Endothelial cell (in vitro differentiated cells): Measurements from ENCODE around the gene GRB10. TPM values are rescaled to one million over a fixed set of nuclear protein-coding genes. Genes with fewer than 3 reads are reported as not detected.

Source experiments
- DNase-seq: peaks from one replicate; pipeline ENCODE4 v3.0.0; 2021; ENCODE audit warnings: low spot score
- H3K27ac Mint-ChIP-seq: one replicate; pipeline ENCODE4 v1.8.0; 2021; ENCODE audit warnings: mixed read lengths, inconsistent platforms; ENCODE audit not compliant: unreplicated experiment
- H3K27me3 Mint-ChIP-seq: one replicate; pipeline ENCODE4 v1.8.0; 2021; ENCODE audit warnings: mild to moderate bottlenecking, moderate library complexity, mixed read lengths, inconsistent platforms; ENCODE audit not compliant: unreplicated experiment
- H3K36me3 Mint-ChIP-seq: one replicate; pipeline ENCODE4 v1.8.0; 2021; ENCODE audit warnings: mild to moderate bottlenecking, low read depth, mixed read lengths, inconsistent platforms; ENCODE audit not compliant: unreplicated experiment
- H3K4me1 Mint-ChIP-seq: one replicate; pipeline ENCODE4 v1.8.0; 2021; ENCODE audit warnings: mild to moderate bottlenecking, mixed read lengths, inconsistent platforms; ENCODE audit not compliant: unreplicated experiment
- H3K4me3 Mint-ChIP-seq: one replicate; pipeline ENCODE4 v1.8.0; 2021; ENCODE audit warnings: mild to moderate bottlenecking, mixed read lengths, inconsistent platforms; ENCODE audit not compliant: unreplicated experiment
- H3K9me3 Mint-ChIP-seq: one replicate; pipeline ENCODE4 v1.8.0; 2021; ENCODE audit warnings: mixed read lengths, inconsistent platforms; ENCODE audit not compliant: unreplicated experiment
- CTCF ChIP-seq: fragments of 200-600 bp; sonication (generic); IDR thresholded peaks from one replicate; pipeline ENCODE4 v1.5.0; 2021; ENCODE audit warnings: antibody characterized with exemption; ENCODE audit not compliant: unreplicated experiment
- total RNA-seq: library from RNA; stranded (reverse); fragmentation: NEBNext Ultra II Directional; extraction: Animal tissue kit (Norgen Biotek cat#: 25700); gene quantifications from one replicate; pipeline ENCODE4 v1.2.1, GENCODE V29; 2021; ENCODE audit not compliant: unreplicated experiment

Gene GRB10
- total RNA-seq, 1 donor from 2014 or later: 164 TPM

GRCh38 chr7:50559881-50560280 is 222.8 kb downstream of the GRB10 start:
- Mint-ChIP-seq H3K4me3 (no peak overlapping the region), H3K36me3 (no peaks in the 10 kb centered on the region), H3K4me1 (no peaks in the 10 kb centered on the region), H3K27ac (no peak overlapping the region), H3K27me3 (peaks cover 4% of the 10 kb centered on the region), H3K9me3 (no peaks in the 10 kb centered on the region)
- DNase-seq: no peak
- TF ChIP-seq CTCF: no peak

GRCh38 chr7:50558294-50559053 is 224.2 kb downstream of the GRB10 start:
- Mint-ChIP-seq H3K4me3 (no peak overlapping the region), H3K27ac (no peak overlapping the region), H3K36me3 (no peaks in the 10 kb centered on the region), H3K4me1 (no peaks in the 10 kb centered on the region), H3K27me3 (peaks cover 3% of the 10 kb centered on the region), H3K9me3 (no peaks in the 10 kb centered on the region)
- no peak for TF ChIP-seq CTCF
- DNase-seq: no peak

- TF ChIP-seq CTCF: no peak
- Mint-ChIP-seq H3K4me3 (no peak overlapping the region), H3K27ac (no peak overlapping the region), H3K9me3 (no peaks in the 10 kb centered on the region), H3K4me1 (no peaks in the 10 kb centered on the region), H3K36me3 (no peaks in the 10 kb centered on the region), H3K27me3 (peaks cover 3% of the 10 kb centered on the region)
- no peak for DNase-seq
These were observed 225.6 kb downstream of the GRB10 start for GRCh38 chr7:50557099-50557498.

GRCh38 chr7:50556247-50556991 is 226.3 kb downstream of the GRB10 start:
- Mint-ChIP-seq H3K4me3 (no peak overlapping the region), H3K27ac (no peak overlapping the region), H3K36me3 (no peaks in the 10 kb centered on the region), H3K27me3 (peaks cover 3% of the 10 kb centered on the region), H3K4me1 (no peaks in the 10 kb centered on the region), H3K9me3 (no peaks in the 10 kb centered on the region)
- no peak for DNase-seq
- no peak for TF ChIP-seq CTCF

GRCh38 chr7:50555594-50556140 is 227.0 kb downstream of the GRB10 start:
- Mint-ChIP-seq H3K27me3 (peaks cover 3% of the 10 kb centered on the region), H3K36me3 (no peaks in the 10 kb centered on the region), H3K9me3 (no peaks in the 10 kb centered on the region), H3K27ac (no peak overlapping the region), H3K4me3 (no peak overlapping the region), H3K4me1 (no peaks in the 10 kb centered on the region)
- DNase-seq: no peak
- TF ChIP-seq CTCF: no peak
